ENCODE data around the gene CEACAM1. TPM values are rescaled to one million over a fixed set of nuclear protein-coding genes. Genes with fewer than 3 reads are reported as not detected.

CEACAM1 gene
- total RNA-seq, 1 experiment from 2014 or later, result 7.1 TPM

GRCh38 chr19:42544146-42544545 is 15.9 kb upstream of the CEACAM1 start:
- TF ChIP-seq CTCF (IDR thresholded peaks at IDR 0.05; ENCODE audit: insufficient read depth in 1 of 2, low read depth in 1 of 2, low read length in 1 of 2, severe bottlenecking in 1 of 2, unreplicated experiment in 1 of 2), result no peak
- no peaks in the 10 kb centered on the region for H3K4me1 ChIP-seq

GRCh38 chr19:42542791-42543190 is 14.5 kb upstream of the CEACAM1 start:
- H3K4me3 ChIP-seq (ENCODE audit: low read depth, low read length), result no peak overlapping the region
- intact Hi-C loops (cut with micrococcal nuclease; ENCODE audit: unreplicated experiment), result no loop called here
- no peak for DNase-seq
- H3K27me3 ChIP-seq (replicated peaks; ENCODE audit: control insufficient read depth, insufficient read depth, low read length), result no peaks in the 10 kb centered on the region
- no peaks in the 10 kb centered on the region for H3K4me1 ChIP-seq
- Mint-ChIP-seq H3K4me1 (ENCODE audit: low read depth, unreplicated experiment) (peaks cover 6% of the 10 kb centered on the region), H3K4me3 (ENCODE audit: unreplicated experiment) (no peak overlapping the region), H3K36me3 (ENCODE audit: insufficient read depth, unreplicated experiment) (no peaks in the 10 kb centered on the region), H3K27me3 (ENCODE audit: insufficient read depth, unreplicated experiment) (no peaks in the 10 kb centered on the region), H3K27ac (ENCODE audit: unreplicated experiment) (no peak overlapping the region), H3K9me3 (ENCODE audit: unreplicated experiment) (no peaks in the 10 kb centered on the region)
- no peaks in the 10 kb centered on the region for H3K9me3 ChIP-seq
- ChIA-PET CTCF (interaction anchor here (0.6 kb wide), 1 partner anchor 358 kb away, joined by 3 read pairs; no protein-coding TSS in a partner anchor), POLR2A (no interaction called here)
- H3K36me3 ChIP-seq (ENCODE audit: control insufficient read depth, insufficient read depth, low read length), result no peaks in the 10 kb centered on the region
- peak in 1 of 2 experiments; percentile 10 for TF ChIP-seq CTCF (IDR thresholded peaks at IDR 0.05; ENCODE audit: insufficient read depth in 1 of 2, low read depth in 1 of 2, low read length in 1 of 2, severe bottlenecking in 1 of 2, unreplicated experiment in 1 of 2)
- no TSS peak for BruUV-seq (replicated peaks)

More at GRCh38 chr19:42544146-42544545, 15.9 kb upstream of the CEACAM1 start:
- no peaks in the 10 kb centered on the region for H3K27me3 Mint-ChIP-seq (ENCODE audit: insufficient read depth, unreplicated experiment)
- no peaks in the 10 kb centered on the region for H3K36me3 Mint-ChIP-seq (ENCODE audit: insufficient read depth, unreplicated experiment)
- H3K9me3 Mint-ChIP-seq (ENCODE audit: unreplicated experiment), result peaks cover 6% of the 10 kb centered on the region
- H3K9me3 ChIP-seq, result no peaks in the 10 kb centered on the region
- intact Hi-C loops (cut with micrococcal nuclease; ENCODE audit: unreplicated experiment), result no loop called here
- peaks cover 6% of the 10 kb centered on the region for H3K4me1 Mint-ChIP-seq (ENCODE audit: low read depth, unreplicated experiment)
- ChIA-PET POLR2A (interaction anchor here (0.7 kb wide), 1 partner anchor 57 kb away, joined by 3 read pairs; no protein-coding TSS in a partner anchor), CTCF (no interaction called here)
- H3K4me3 ChIP-seq (ENCODE audit: low read depth, low read length), result no peak overlapping the region
- DNase-seq, result no peak
- no peaks in the 10 kb centered on the region for H3K27me3 ChIP-seq (replicated peaks; ENCODE audit: control insufficient read depth, insufficient read depth, low read length)
- no peak overlapping the region for H3K27ac Mint-ChIP-seq (ENCODE audit: unreplicated experiment)
- no TSS peak for BruUV-seq (replicated peaks)
- H3K4me3 Mint-ChIP-seq (ENCODE audit: unreplicated experiment), result no peak overlapping the region
- no peaks in the 10 kb centered on the region for H3K36me3 ChIP-seq (ENCODE audit: control insufficient read depth, insufficient read depth, low read length)

GRCh38 chr19:42540071-42540553 is 11.8 kb upstream of the CEACAM1 start:
- H3K9me3 Mint-ChIP-seq (ENCODE audit: unreplicated experiment), result no peaks in the 10 kb centered on the region
- intact Hi-C loops (cut with micrococcal nuclease; ENCODE audit: unreplicated experiment), result no loop called here
- Histone ChIP-seq H3K4me3 (ENCODE audit: low read depth, low read length) (no peak overlapping the region), H3K36me3 (ENCODE audit: control insufficient read depth, insufficient read depth, low read length) (no peaks in the 10 kb centered on the region), H3K4me1 (no peaks in the 10 kb centered on the region), H3K27me3 (replicated peaks; ENCODE audit: control insufficient read depth, insufficient read depth, low read length) (no peaks in the 10 kb centered on the region), H3K9me3 (no peaks in the 10 kb centered on the region)
- ChIA-PET POLR2A (no interaction called here), CTCF (interaction anchor here (0.6 to 1.2 kb wide), 2 partner anchors 90 to 1672 kb away, joined by 4 read pairs; partner anchors contain the start of gene ZNF227)
- H3K27me3 Mint-ChIP-seq (ENCODE audit: insufficient read depth, unreplicated experiment), result no peaks in the 10 kb centered on the region
- H3K4me1 Mint-ChIP-seq (ENCODE audit: low read depth, unreplicated experiment), result peaks cover 6% of the 10 kb centered on the region
- no peak overlapping the region for H3K4me3 Mint-ChIP-seq (ENCODE audit: unreplicated experiment)
- H3K36me3 Mint-ChIP-seq (ENCODE audit: insufficient read depth, unreplicated experiment), result no peaks in the 10 kb centered on the region
- no TSS peak for BruUV-seq (replicated peaks)
- TF ChIP-seq CTCF (IDR thresholded peaks at IDR 0.05; ENCODE audit: insufficient read depth in 1 of 2, low read depth in 1 of 2, low read length in 1 of 2, severe bottlenecking in 1 of 2, unreplicated experiment in 1 of 2), result no peak
- no peak overlapping the region for H3K27ac Mint-ChIP-seq (ENCODE audit: unreplicated experiment)
- DNase-seq, result no peak

Data from Caco-2 (cell line).